Coronary artery (tissue), 2 donors: ENCODE measurements around the gene AP5S1.
"Not testable (repeated sequence)": the region's sequence is repeated elsewhere in the genome, so short reads cannot be mapped to it uniquely, and the experiment has no call there.

Experiments
- DNase-seq: peaks from one replicate; pipeline ENCODE4 v3.0.0-alpha.2; 2017; ENCODE audit warnings: low spot score
- H3K27ac ChIP-seq, 2 donors: fragments of 200-600 bp; sonication (generic); one replicate each; pipeline ENCODE4 v1.5.1; 2016 to 2019
- H3K4me3 ChIP-seq: fragments of 200-600 bp; sonication (generic); 2 replicates; pipeline ENCODE4 v1.5.1; 2016; ENCODE audit warnings: mild to moderate bottlenecking, moderate library complexity
- CTCF ChIP-seq: fragments of 200-600 bp; sonication (generic); IDR thresholded peaks from one replicate; pipeline ENCODE4 v1.5.1; 2019; ENCODE audit warnings: antibody characterized with exemption

The AP5S1 gene

GRCh38 chr20:3836132-3836531 is 15.8 kb downstream of the AP5S1 start:
- DNase-seq = no peak
- Histone ChIP-seq H3K27ac (no peak overlapping the region), H3K4me3 (no peak overlapping the region)
- no peak for TF ChIP-seq CTCF

DNA sequence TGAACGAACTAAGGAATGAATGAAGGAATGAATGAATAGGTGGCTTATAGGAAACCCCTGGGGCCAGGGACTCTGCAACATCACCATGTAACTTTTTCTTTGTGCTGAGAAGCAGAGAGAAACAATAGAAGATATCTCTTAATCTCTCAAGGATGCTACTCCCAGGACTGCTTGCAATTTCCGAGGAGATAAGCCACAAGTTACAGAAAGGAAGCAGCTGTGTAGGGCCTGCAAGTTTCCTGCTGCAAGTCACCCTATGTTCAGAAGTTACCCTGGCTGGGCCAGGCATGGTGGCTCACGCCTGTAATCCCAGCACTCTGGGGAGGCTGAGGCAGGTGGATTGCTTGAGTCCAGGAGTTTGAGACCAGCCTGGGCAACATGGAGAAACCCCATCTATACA is 19.0 kb downstream of the AP5S1 start:
- DNase-seq = no peak
- H3K27ac ChIP-seq = no peak overlapping the region
- TF ChIP-seq CTCF = no peak
- H3K4me3 ChIP-seq = no peak overlapping the region

DNA sequence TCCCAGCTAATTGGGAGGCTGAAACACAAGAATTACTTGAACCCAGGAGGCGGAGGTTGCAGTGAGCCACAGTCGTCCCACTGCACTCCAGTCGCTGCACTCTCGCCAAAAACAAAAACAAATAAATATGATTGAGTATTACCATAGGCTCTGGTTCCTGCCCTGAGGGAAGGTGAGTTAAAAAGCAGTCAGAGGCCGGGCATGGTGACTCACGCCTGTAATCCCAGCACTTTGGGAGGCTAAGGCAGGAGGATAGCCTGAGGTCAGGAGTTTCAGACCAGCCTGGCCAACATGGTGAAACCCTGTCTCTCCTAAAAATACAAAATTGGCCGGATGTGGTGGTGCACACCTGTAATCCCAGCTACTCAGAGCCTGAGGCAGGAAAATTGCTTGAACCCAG is 19.9 kb downstream of the AP5S1 start:
- H3K27ac ChIP-seq, DNase-seq, H3K4me3 ChIP-seq: not testable (repeated sequence)

GRCh38 chr20:3842348-3842930 is 22.1 kb downstream of the AP5S1 start:
- Histone ChIP-seq H3K27ac (no peak overlapping the region), H3K4me3 (no peak overlapping the region)
- no peak for TF ChIP-seq CTCF
- no peak for DNase-seq

DNA sequence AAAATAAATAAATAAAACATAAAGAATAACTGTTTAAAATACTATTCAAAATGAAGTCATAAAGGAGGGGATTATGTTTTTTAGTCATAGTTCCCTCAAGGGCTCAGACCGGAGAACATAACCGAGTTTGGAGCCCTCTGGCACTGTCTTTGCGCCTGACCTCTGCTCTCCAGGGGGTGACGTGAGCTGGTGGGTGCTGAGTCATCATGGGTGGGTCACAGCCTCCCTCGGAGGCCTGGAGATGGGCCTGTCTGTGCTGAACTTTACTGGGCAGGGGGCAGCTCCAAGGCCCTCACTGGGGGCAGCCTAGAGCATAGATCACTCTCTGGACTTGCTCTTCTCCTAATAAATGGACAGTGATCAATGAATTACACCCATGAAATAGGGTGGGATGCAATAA is 23.1 kb downstream of the AP5S1 start:
- no peak for TF ChIP-seq CTCF
- H3K27ac ChIP-seq = no peak overlapping the region
- H3K4me3 ChIP-seq = no peak overlapping the region
- DNase-seq = no peak

GRCh38 chr20:3843990-3844619 is 23.8 kb downstream of the AP5S1 start:
- not testable (repeated sequence) for H3K4me3 ChIP-seq, DNase-seq, H3K27ac ChIP-seq

DNA sequence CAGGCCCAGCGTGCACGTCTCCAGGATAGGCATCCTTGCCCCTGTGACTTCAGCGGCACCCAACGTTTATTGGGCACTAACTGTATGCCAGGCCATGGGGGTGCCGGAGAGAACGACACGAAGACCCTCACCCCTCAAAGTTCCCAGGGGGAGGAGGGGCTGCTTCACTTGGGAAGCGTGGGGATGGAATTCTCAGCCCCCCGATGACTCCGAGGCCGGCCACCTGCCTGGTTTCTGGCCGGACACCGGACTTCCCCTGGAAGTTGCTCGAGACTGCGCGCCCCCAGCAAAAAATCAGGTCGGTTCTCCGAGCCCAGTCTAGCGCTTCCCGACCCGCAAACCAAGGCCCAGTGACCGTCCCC is 26.0 kb downstream of the AP5S1 start:
- peak overlapping the region; percentile 93 to 94 for H3K27ac ChIP-seq
- DNase-seq = no peak
- no peak for TF ChIP-seq CTCF
- peak overlapping the region; percentile 96 for H3K4me3 ChIP-seq

GRCh38 chr20:3846740-3847428 is 26.5 kb downstream of the AP5S1 start, which contains the start of gene MAVS:
Gene MAVS (plus strand): TSS chr20:3846834. CDS start chr20:3854625, 7,791 bp downstream.
- Histone ChIP-seq H3K4me3 (peak within 1 kb of the TSS; percentile 96), H3K27ac (peak within 1 kb of the TSS; percentile 93 to 94)
- DNase-seq = peak; percentile 90
- TF ChIP-seq CTCF = no peak
